Measurements from ENCODE around the gene RNU6-8.

GRCh38 chr14:32166029-32166428 is 37.0 kb downstream of the RNU6-8 start:
- TF ChIP-seq MAX (IDR thresholded peaks at IDR 0.05) (no peak), TAF1 (IDR thresholded peaks at IDR 0.05; ENCODE audit: low read depth) (no peak), FOXM1 (IDR thresholded peaks at IDR 0.05; ENCODE audit: borderline replicate concordance, low read depth) (no peak), TCF12 (IDR thresholded peaks at IDR 0.05; ENCODE audit: low read depth) (no peak), YY1 (IDR thresholded peaks at IDR 0.05; ENCODE audit: low read depth) (no peak), USF1 (IDR thresholded peaks at IDR 0.05) (no peak), EP300 (IDR thresholded peaks at IDR 0.05; ENCODE audit: borderline replicate concordance) (no peak)
